Suprapubic skin (tissue), 3 donors: ENCODE data around the gene MCM8.

Experiments
- POLR2A ChIP-seq, 2 donors: fragments of 450-650 bp; IDR thresholded peaks; one replicate each; pipeline ENCODE4 v1.6.1; 2017; ENCODE audit warnings: antibody characterized with exemption in 2 of 2, mild to moderate bottlenecking in 2 of 2, moderate library complexity in 2 of 2
- TF ChIP-seq, protein P1 (sequence below), 2 donors: fragments of 200-600 bp in 1 of 2; fragments of 450-650 bp in 1 of 2; sonication (generic) in 1 of 2; IDR thresholded peaks; one replicate each; pipeline ENCODE4 v1.5.1; 2016 to 2019; ENCODE audit warnings: antibody characterized with exemption in 2 of 2, mild to moderate bottlenecking in 1 of 2, moderate library complexity in 1 of 2

DNA sequence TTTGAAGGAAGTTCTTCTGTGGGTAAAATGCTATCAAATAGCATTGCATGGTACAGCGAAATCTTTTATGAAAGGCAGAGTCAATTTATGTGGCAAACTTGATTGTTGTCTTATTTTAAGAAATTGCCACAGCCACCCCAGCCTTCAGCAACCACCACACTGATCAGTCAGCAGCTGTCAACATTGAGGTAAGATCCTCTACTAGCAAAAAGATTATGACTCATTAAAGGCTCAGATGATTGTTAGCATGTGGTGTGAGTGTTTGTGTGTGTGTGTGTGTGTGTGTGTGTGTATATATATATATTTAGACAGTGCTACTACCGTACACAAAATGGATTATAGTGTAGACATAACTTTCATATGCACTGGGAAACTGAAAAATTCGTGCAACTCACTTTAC, 75.6 kb downstream of the MCM8 start:
- no peak for TF ChIP-seq POLR2A (IDR thresholded peaks at IDR 0.05)
- TF ChIP-seq, protein P1, sequence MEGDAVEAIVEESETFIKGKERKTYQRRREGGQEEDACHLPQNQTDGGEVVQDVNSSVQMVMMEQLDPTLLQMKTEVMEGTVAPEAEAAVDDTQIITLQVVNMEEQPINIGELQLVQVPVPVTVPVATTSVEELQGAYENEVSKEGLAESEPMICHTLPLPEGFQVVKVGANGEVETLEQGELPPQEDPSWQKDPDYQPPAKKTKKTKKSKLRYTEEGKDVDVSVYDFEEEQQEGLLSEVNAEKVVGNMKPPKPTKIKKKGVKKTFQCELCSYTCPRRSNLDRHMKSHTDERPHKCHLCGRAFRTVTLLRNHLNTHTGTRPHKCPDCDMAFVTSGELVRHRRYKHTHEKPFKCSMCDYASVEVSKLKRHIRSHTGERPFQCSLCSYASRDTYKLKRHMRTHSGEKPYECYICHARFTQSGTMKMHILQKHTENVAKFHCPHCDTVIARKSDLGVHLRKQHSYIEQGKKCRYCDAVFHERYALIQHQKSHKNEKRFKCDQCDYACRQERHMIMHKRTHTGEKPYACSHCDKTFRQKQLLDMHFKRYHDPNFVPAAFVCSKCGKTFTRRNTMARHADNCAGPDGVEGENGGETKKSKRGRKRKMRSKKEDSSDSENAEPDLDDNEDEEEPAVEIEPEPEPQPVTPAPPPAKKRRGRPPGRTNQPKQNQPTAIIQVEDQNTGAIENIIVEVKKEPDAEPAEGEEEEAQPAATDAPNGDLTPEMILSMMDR (IDR thresholded peaks at IDR 0.05), result no peak
